Measurements from ENCODE around the gene IPO4.
"Not testable (repeated sequence)": the region's sequence is repeated elsewhere in the genome, so short reads cannot be mapped to it uniquely, and the experiment has no call there.

Gene IPO4

DNA sequence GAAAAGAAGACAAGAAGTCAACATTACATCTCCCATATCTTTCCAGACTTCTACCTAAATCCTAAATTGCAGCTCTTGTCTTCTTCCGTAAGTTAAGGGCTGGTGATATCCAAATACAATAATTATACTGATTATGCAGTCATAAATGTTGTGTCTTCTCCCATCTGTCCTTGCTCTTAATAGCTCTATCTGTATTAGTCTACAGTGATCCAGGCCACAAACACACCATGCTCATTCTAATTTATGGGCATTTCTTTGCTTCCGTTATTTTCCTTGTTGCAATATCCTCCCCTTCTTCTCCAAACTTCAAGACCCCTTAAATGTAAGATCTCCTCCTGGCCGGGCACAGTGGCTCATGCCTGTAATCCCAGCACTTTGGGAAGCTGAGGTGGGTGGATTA, 30.9 kb upstream of the IPO4 start:
- H3K9me3 ChIP-seq (ENCODE audit: low read depth, low read length) = no peaks in the 10 kb centered on the region
- H3K9ac ChIP-seq (ENCODE audit: insufficient read length) = no peak overlapping the region
- DNase-seq (ENCODE audit: low read depth, low spot score) = no peak
- H3K4me3 ChIP-seq = no peak overlapping the region
- no peak for TF ChIP-seq EZH2 (IDR thresholded peaks at IDR 0.05)
- TF ChIP-seq FOXP2 (optimal IDR thresholded peaks at IDR 0.05; ENCODE audit: control extremely low read depth, extremely low read length, insufficient read depth) = no peak
- TF ChIP-seq POLR2AphosphoS5 (IDR thresholded peaks at IDR 0.05; ENCODE audit: borderline replicate concordance, low read depth, low read length) = no peak
- H3K27ac ChIP-seq = no peak overlapping the region
- H3K36me3 ChIP-seq (ENCODE audit: insufficient read depth, low read length) = peaks cover 4% of the 10 kb centered on the region; the same call in 1 of the 2 replicates

DNA sequence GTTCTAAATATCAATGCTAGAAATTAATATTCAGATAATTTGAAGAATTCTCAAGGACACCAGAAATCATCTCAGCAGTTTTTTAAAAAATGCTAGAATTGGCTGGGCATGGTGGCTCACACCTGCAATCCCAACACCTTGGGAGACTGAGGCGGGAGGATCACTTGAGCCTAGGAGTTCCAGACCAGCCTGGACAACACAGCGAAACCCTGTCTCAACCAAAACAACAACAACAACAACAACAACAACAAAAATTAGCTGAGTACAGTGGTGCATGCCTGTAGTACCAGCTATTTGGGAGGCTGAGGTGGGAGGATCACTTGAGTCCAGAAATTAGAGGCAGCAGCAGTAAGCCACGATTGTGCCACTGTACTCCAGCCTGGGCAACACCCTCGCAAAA, 30.5 kb upstream of the IPO4 start:
- Histone ChIP-seq H3K36me3 (ENCODE audit: insufficient read depth, low read length) (peaks cover 4% of the 10 kb centered on the region; the same call in 1 of the 2 replicates), H3K9me3 (ENCODE audit: low read depth, low read length) (no peaks in the 10 kb centered on the region), H3K27ac (no peak overlapping the region), H3K4me3 (no peak overlapping the region), H3K9ac (ENCODE audit: insufficient read length) (no peak overlapping the region)
- TF ChIP-seq FOXP2 (optimal IDR thresholded peaks at IDR 0.05; ENCODE audit: control extremely low read depth, extremely low read length, insufficient read depth) = no peak
- TF ChIP-seq EZH2 (IDR thresholded peaks at IDR 0.05) = no peak
- TF ChIP-seq POLR2AphosphoS5 (IDR thresholded peaks at IDR 0.05; ENCODE audit: borderline replicate concordance, low read depth, low read length) = no peak
- no peak for DNase-seq (ENCODE audit: low read depth, low spot score)

DNA sequence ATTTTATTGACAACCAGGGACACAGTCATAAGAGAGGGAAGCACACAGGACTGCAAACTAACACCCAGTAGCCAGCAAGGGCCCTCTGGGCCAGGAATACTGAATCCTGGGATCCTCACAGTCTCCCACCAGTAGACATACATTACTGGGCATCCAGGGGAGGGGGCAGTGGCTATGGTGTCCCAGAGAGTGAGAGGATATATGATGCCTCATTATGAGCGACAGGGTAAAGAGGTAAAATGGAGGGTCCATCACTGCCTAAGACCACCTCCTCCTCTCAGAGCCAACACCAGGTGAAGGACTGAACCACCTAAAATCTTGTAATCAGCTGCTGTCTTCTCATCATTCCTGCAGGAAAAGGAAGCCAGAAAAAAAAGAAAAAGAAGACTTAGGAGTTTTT, 28.3 kb upstream of the IPO4 start:
- H3K9me3 ChIP-seq (ENCODE audit: low read depth, low read length) = not testable (repeated sequence)

DNA sequence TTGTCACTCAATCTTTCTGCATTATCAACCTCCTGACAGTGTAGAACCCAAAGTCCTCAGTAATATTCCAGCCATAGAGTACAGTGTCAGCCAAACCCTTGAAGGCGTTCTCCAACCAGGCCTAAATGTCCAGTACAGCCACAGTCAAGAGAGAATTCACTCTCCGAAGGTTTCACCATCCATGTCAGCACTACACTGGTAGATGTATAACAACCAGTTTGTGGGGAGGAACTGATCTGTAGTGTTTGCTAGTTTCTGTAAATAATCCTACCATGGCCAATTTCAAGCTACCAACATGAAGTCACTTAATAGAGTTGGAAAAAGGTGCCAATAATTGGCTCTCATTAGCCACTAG, 27.7 kb upstream of the IPO4 start:
- H3K36me3 ChIP-seq (ENCODE audit: insufficient read depth, low read length) = peaks cover 9% of the 10 kb centered on the region; the same call in 1 of the 2 replicates
- no peak overlapping the region for H3K9ac ChIP-seq (ENCODE audit: insufficient read length)
- no peak overlapping the region for H3K27ac ChIP-seq
- TF ChIP-seq POLR2AphosphoS5 (IDR thresholded peaks at IDR 0.05; ENCODE audit: borderline replicate concordance, low read depth, low read length) (no peak), EZH2 (IDR thresholded peaks at IDR 0.05) (no peak), FOXP2 (optimal IDR thresholded peaks at IDR 0.05; ENCODE audit: control extremely low read depth, extremely low read length, insufficient read depth) (no peak)
- no peaks in the 10 kb centered on the region for H3K9me3 ChIP-seq (ENCODE audit: low read depth, low read length)
- DNase-seq (ENCODE audit: low read depth, low spot score) = no peak
- H3K4me3 ChIP-seq = peak overlapping the region; percentile 97

More for the DNA sequence above, 28.3 kb upstream of the IPO4 start:
- H3K27ac ChIP-seq; DNase-seq (ENCODE audit: low read depth, low spot score); H3K4me3 ChIP-seq; H3K36me3 ChIP-seq (ENCODE audit: insufficient read depth, low read length); H3K9ac ChIP-seq (ENCODE audit: insufficient read length): not testable (repeated sequence)

DNA sequence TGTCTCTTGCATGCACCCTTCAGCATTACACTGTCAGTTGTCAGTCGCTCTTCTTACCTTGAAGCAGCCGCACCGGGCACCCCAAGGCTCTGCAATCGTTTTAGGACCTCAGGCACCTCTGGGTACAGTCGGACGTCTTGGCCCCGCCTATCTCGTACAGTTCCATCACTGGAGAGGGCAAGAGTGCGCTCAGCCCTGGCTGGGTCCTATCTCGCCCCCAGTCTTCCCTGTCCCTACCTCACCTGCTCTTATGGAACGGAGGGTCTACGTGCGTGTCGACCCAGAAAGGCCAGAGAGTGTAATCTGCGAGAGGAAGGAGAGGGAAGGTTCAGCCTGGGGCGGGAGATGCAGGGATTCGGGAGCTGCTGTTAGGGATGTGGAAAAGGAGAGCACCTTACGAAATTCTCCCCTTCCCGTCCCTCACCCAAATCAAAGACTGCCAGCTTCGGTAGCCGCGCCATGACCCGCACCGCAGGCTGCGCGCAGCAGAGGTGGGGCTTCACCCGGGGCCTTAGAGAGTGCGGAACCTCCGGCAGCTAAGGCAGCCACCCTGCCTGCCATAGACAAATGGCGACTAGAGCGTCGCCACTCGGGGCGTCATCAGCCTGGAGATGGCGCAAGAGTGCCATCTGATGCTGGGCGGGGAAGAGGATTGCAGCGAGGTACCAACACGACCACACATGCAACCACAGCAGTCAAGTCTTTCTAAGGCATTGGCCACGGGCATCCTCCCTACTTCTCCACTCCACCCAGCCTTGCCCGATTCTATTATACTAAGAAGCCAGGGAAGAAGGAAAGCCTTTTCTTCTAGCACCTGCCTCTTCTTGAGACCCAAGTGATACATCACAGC, 27.1 kb upstream of the IPO4 start, which contains the start of gene MDP1:
Gene MDP1, minus strand, starts transcription at position 572 of the 850 bp plus-strand sequence. Its CDS starts 111 bp downstream, at position 461.
- H3K4me3 ChIP-seq = peak within 1 kb of the TSS; percentile 97
- DNase-seq (ENCODE audit: low read depth, low spot score) = no peak
- peak within 1 kb of the TSS; percentile 86 for H3K9ac ChIP-seq (ENCODE audit: insufficient read length)
- peaks cover 12% of the 10 kb centered on the region; the same call in 1 of the 2 replicates for H3K36me3 ChIP-seq (ENCODE audit: insufficient read depth, low read length)
- H3K27ac ChIP-seq = peak within 1 kb of the TSS; percentile 60; the same call in 1 of the 2 replicates
- no peaks in the 10 kb centered on the region for H3K9me3 ChIP-seq (ENCODE audit: low read depth, low read length)
- TF ChIP-seq EZH2 (IDR thresholded peaks at IDR 0.05) (no peak), POLR2AphosphoS5 (IDR thresholded peaks at IDR 0.05; ENCODE audit: borderline replicate concordance, low read depth, low read length) (peak; percentile 93), FOXP2 (optimal IDR thresholded peaks at IDR 0.05; ENCODE audit: control extremely low read depth, extremely low read length, insufficient read depth) (peak; percentile 94)

DNA sequence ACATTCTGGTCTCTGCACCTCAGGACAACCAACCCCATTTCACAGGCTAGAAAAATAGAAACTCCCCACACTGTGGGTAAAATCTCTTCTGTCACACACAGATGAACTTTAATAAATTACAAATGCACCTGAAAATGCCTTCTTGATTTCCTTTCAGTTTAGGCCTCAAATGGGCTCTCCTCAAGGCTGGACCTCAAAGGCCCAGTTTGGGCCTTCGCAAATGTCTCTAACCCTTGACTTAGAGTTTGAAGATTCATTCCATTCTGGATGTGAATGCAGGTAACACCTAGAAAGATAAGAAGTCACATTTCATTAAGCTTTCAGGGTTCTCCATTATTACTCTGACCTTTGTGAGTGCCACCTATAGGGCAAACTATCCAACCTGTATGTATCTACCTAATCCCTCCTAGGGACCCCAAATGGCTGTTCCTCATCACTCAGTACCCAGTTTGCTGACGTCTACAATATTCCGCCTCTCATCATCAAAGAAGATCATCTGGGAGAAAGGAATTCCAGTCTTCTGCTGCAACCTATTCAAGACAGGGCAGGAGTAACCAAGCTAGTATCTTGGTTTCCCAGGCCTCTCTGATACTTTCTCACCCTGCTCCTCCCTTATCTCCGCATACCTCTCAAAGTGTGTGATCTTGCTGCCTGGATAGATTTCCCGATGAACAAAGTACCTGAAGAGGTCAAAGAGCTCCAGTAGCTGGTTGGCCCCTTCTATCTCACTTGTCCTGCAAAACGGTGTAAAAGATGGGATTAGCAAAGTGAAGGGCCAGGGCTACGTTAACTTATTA, 25.4 kb upstream of the IPO4 start:
- TF ChIP-seq POLR2AphosphoS5 (IDR thresholded peaks at IDR 0.05; ENCODE audit: borderline replicate concordance, low read depth, low read length) (no peak), FOXP2 (optimal IDR thresholded peaks at IDR 0.05; ENCODE audit: control extremely low read depth, extremely low read length, insufficient read depth) (no peak), EZH2 (IDR thresholded peaks at IDR 0.05) (no peak)
- no peaks in the 10 kb centered on the region for H3K9me3 ChIP-seq (ENCODE audit: low read depth, low read length)
- H3K9ac ChIP-seq (ENCODE audit: insufficient read length) = peak overlapping the region; percentile 75
- DNase-seq (ENCODE audit: low read depth, low spot score) = no peak
- peak overlapping the region; percentile 94 for H3K27ac ChIP-seq
- H3K36me3 ChIP-seq (ENCODE audit: insufficient read depth, low read length) = peaks cover 27% of the 10 kb centered on the region; the same call in 1 of the 2 replicates
- H3K4me3 ChIP-seq = peak overlapping the region; percentile 92

DNA sequence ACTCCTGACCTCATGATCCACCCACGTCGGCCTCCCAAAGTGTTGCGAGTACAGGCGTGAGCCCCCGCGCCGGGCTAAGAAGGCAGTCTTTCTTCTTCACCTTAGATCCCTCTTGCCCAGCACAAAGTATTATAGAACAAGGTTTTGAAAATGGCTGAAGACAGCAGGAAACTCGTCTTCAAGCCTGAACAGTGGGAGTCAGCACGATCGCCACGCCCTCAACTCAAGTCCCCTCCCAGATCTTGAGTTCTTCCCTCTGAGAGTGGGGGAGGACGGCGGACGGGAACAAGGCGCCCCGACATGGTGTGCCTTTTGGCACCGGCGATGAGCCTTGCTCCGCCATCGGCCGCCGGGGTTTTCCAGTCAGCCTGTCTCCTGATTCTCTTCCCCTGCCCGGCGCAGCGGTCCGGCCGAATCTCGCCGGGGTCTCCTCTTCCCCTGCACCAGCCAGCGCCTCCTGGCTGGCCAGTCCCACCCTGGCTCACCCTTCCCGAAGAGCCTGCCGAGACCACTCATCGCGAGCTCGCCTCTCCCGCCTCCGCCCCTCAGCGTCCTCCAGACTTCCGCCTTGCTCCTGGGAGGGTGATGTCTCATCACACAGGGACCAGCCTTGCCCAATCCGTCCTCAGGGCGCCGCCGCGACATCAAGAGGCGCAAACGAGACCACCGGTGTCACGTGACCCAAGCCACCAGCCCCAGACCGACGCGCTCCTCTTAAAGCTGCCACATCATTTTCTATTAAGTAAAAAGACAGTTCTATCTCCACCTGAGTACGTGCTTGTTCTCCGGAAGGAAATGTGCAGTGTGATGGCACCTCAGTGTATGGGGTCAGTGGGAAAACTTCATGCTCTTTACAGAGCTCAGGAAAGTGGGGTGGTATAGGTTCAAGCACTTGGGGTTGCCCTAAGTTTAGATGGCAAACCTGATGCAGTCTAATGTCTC, 24.6 kb upstream of the IPO4 start, which contains the start of gene CHMP4A:
Gene CHMP4A, minus strand, starts transcription at position 565 of the 942 bp plus-strand sequence. Its CDS starts 49 bp downstream, at position 516.
- Histone ChIP-seq H3K9ac (ENCODE audit: insufficient read length) (peak within 1 kb of the TSS; percentile 93), H3K4me3 (peak within 1 kb of the TSS; percentile 92), H3K27ac (peak within 1 kb of the TSS; percentile 94), H3K9me3 (ENCODE audit: low read depth, low read length) (no peaks in the 10 kb centered on the region), H3K36me3 (ENCODE audit: insufficient read depth, low read length) (peaks cover 28% of the 10 kb centered on the region; the same call in 1 of the 2 replicates)
- DNase-seq (ENCODE audit: low read depth, low spot score) = peak; percentile 86
- TF ChIP-seq POLR2AphosphoS5 (IDR thresholded peaks at IDR 0.05; ENCODE audit: borderline replicate concordance, low read depth, low read length) (peak; percentile 91), EZH2 (IDR thresholded peaks at IDR 0.05) (no peak), FOXP2 (optimal IDR thresholded peaks at IDR 0.05; ENCODE audit: control extremely low read depth, extremely low read length, insufficient read depth) (no peak)
